Measurements from ENCODE around the gene ATP5PD. TPM values are rescaled to one million over a fixed set of nuclear protein-coding genes. Genes with fewer than 3 reads are reported as not detected.

Gene ATP5PD
- total and polyA plus RNA-seq, 2 of the 13 experiments (the other 11 are each of a cell fraction or from before 2014, with no cell fraction given), result 158 to 428 TPM

GRCh38 chr17:75090871-75091854, 44.4 kb upstream of the ATP5PD start (continued):
- TF ChIP-seq ZNF687 (CRISPR knock-in tag; IDR thresholded peaks at IDR 0.05), result peak; percentile 91
- peak; percentile 11; the same call in 1 of the 2 replicates for TF ChIP-seq PRDM15 (CRISPR knock-in tag; IDR thresholded peaks at IDR 0.05)
- TF ChIP-seq ZFAT (CRISPR knock-in tag; conservative IDR thresholded peaks at IDR 0.05), result no peak
- TF ChIP-seq TGIF2 (CRISPR knock-in tag; IDR thresholded peaks at IDR 0.05), result peak; percentile 40; the same call in 1 of the 2 replicates
- no peak for TF ChIP-seq FLYWCH1 (CRISPR knock-in tag; IDR thresholded peaks at IDR 0.05)
- no peak; the same call in 1 of the 2 replicates for TF ChIP-seq SOX13 (IDR thresholded peaks at IDR 0.05)
- TF ChIP-seq SOX13 (CRISPR knock-in tag; conservative IDR thresholded peaks at IDR 0.05 in 1 of 2, IDR thresholded peaks at IDR 0.05 in 1 of 2), result peak in 1 of 2 experiments; percentile 79; a peak in 2 of 4 replicates
- peak; percentile 95 for TF ChIP-seq GFI1 (CRISPR knock-in tag; IDR thresholded peaks at IDR 0.05; ENCODE audit: borderline replicate concordance)
- no peak for TF ChIP-seq ZFP82 (CRISPR knock-in tag; IDR thresholded peaks at IDR 0.05; ENCODE audit: borderline replicate concordance)
- no peak for TF ChIP-seq ZBTB14 (CRISPR knock-in tag; IDR thresholded peaks at IDR 0.05)
- TF ChIP-seq ZNF607 (CRISPR knock-in tag; IDR thresholded peaks at IDR 0.05; ENCODE audit: borderline replicate concordance), result peak; percentile 73
- no peak for TF ChIP-seq STAT5B (CRISPR knock-in tag; IDR thresholded peaks at IDR 0.05)
- TF ChIP-seq ZBED4 (CRISPR knock-in tag; IDR thresholded peaks at IDR 0.05; ENCODE audit: borderline replicate concordance), result 0 out of 2 replicates have a peak, but pooled peaks have one; percentile 55
- no peak for TF ChIP-seq CBX1 (IDR thresholded peaks at IDR 0.05; ENCODE audit: low read depth)
